Effector memory CD8-positive, alpha-beta T cell (primary cell): ENCODE data around the gene PDZD2.
"Not testable (repeated sequence)": the region's sequence is repeated elsewhere in the genome, so short reads cannot be mapped to it uniquely, and the experiment has no call there.

Source experiments
- ATAC-seq: fragments of 150-1000 bp; cut with Tn5 transposase; replicated peaks from 2 replicates; pipeline ENCODE4 v1.10.0; 2021; ENCODE audit warnings: mild to moderate bottlenecking, moderate library complexity
- DNase-seq, 3 experiments: peaks; one replicate each; pipeline ENCODE4 v3.0.0; 2021
- H3K27ac Mint-ChIP-seq, 2 donors: one replicate each; pipeline ENCODE4 v1.8.0; 2022; ENCODE audit warnings: mild to moderate bottlenecking in 2 of 2, mixed read lengths in 2 of 2, moderate library complexity in 2 of 2
- H3K27me3 Mint-ChIP-seq, 2 donors: one replicate each; pipeline ENCODE4 v1.8.0; 2022; ENCODE audit warnings: mixed read lengths in 2 of 2
- H3K36me3 Mint-ChIP-seq: one replicate; pipeline ENCODE4 v1.8.0; 2022; ENCODE audit warnings: mild to moderate bottlenecking, moderate library complexity, mixed read lengths; ENCODE audit not compliant: insufficient read depth
- H3K4me1 Mint-ChIP-seq, 2 donors: one replicate each; pipeline ENCODE4 v1.8.0; 2022; ENCODE audit warnings: low read depth in 2 of 2, mixed read lengths in 2 of 2
- H3K4me3 Mint-ChIP-seq, 2 donors: one replicate each; pipeline ENCODE4 v1.8.0; 2022; ENCODE audit warnings: mild to moderate bottlenecking in 2 of 2, mixed read lengths in 2 of 2, moderate library complexity in 2 of 2
- H3K9me3 Mint-ChIP-seq, 2 donors: one replicate each; pipeline ENCODE4 v1.8.0; 2022; ENCODE audit warnings: mixed read lengths in 2 of 2

PDZD2 gene

DNA sequence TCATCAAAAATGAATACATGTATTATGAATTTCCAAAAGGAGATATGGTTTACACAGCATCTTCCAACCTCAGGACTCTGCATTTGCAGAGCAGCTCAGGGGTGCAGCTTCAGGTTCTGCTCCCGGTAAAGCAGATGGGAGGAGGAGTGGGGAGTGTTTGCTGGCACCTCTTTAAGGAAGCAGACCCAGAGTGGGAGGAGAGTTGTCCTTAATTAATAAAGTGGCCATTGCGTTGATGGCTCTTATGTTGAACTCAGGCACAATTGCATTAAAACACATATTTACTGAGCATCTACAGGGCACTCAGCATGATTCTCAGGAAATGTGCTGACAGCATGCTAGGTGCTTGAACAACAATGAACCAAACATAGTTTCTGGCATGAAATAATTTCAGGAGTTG is 121.0 kb downstream of the PDZD2 start:
- Mint-ChIP-seq H3K9me3 (peaks cover 0 to 1% of the 10 kb centered on the region in 2 donors), H3K27me3 (peaks cover 8 to 13% of the 10 kb centered on the region in 2 donors), H3K27ac (no peak overlapping the region), H3K4me3 (no peak overlapping the region), H3K36me3 (no peaks in the 10 kb centered on the region), H3K4me1 (peaks cover 0 to 2% of the 10 kb centered on the region in 2 donors)
- no peak for DNase-seq
- no peak for ATAC-seq

DNA sequence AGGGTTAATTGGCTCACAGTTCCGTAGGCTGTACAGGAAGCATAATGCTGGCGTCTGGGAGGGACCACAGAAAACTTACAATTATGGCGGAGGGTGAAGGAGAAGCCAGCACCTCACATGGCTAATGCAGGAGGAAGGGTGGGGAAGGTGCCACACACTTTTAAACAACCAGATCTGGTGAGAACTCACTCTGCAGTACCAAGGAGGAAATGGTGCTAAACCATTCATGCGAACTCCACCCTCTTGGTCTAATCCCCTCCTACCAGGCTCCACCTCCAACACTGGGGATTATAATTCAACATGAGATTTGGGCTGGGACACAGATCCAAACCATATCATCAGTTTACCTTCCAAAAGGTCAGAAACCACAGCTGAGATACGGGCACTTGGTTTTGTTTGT is 122.9 kb downstream of the PDZD2 start:
- Mint-ChIP-seq H3K36me3 (no peaks in the 10 kb centered on the region), H3K4me3 (no peak overlapping the region), H3K9me3 (peaks cover 0 to 1% of the 10 kb centered on the region in 2 donors), H3K4me1 (peaks cover 0 to 2% of the 10 kb centered on the region in 2 donors), H3K27me3 (peaks cover 0 to 5% of the 10 kb centered on the region in 2 donors), H3K27ac (no peak overlapping the region)
- no peak for DNase-seq
- no peak for ATAC-seq

DNA sequence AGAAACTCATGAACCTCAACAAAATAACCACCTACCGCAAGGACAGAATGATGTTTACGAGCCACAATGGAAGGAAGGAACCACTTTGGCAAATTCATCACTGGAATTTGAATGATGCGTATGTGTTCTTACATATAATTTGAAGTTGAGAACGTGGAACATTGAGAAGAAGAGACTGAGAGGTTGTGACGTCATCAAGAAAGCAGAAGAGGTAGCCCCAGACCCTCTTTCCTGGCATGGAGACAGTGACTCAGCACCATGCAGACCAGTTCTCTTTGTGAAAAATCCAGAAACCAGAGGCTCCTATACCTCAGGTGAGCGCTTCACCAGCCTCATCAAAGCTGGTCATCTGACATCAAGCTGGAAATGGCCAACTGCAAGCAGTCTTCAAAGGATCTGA is 124.5 kb downstream of the PDZD2 start:
- ATAC-seq = no peak
- no peak for DNase-seq
- Mint-ChIP-seq H3K9me3 (peaks cover 0 to 1% of the 10 kb centered on the region in 2 donors), H3K4me1 (peaks cover 0 to 2% of the 10 kb centered on the region in 2 donors), H3K36me3 (no peaks in the 10 kb centered on the region), H3K27ac (no peak overlapping the region), H3K27me3 (peaks cover 0 to 5% of the 10 kb centered on the region in 2 donors), H3K4me3 (no peak overlapping the region)

- H3K36me3 Mint-ChIP-seq, ATAC-seq, H3K9me3 Mint-ChIP-seq, DNase-seq, H3K27ac Mint-ChIP-seq, H3K4me3 Mint-ChIP-seq, H3K27me3 Mint-ChIP-seq, H3K4me1 Mint-ChIP-seq: not testable (repeated sequence)
These were observed 125.8 kb downstream of the PDZD2 start for GRCh38 chr5:31764687-31765086.

GRCh38 chr5:31767335-31768031 is 128.6 kb downstream of the PDZD2 start:
- Mint-ChIP-seq H3K4me3 (no peak overlapping the region), H3K36me3 (no peaks in the 10 kb centered on the region), H3K9me3 (no peaks in the 10 kb centered on the region), H3K27me3 (peaks cover 0 to 5% of the 10 kb centered on the region in 2 donors), H3K4me1 (peaks cover 1 to 8% of the 10 kb centered on the region in 2 donors), H3K27ac (no peak overlapping the region)
- ATAC-seq (no peak), DNase-seq (no peak)

- H3K4me1 Mint-ChIP-seq = peaks cover 1 to 8% of the 10 kb centered on the region in 2 donors
These were observed 129.1 kb downstream of the PDZD2 start for GRCh38 chr5:31768046-31768445.

DNA sequence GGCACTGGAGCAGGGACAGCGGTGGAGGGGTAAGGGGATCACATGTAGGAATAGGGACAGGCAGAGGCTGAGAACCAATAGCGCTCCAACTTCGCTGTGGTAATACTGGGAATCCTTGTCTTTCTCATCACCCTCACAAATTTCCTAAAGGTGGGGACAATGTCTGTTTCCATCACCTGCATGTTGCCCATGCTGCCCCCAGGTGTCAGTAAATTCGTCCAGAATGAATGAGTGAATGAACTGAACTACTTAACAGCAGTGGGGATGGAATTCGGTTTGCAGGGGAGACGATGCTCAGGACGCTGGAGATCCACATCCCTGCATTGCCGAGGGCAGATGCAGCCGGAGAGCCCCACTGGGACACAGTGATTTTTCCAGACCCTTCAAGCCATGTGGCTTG is 129.9 kb downstream of the PDZD2 start:
- H3K4me3 Mint-ChIP-seq = no peak overlapping the region
- no peaks in the 10 kb centered on the region for H3K9me3 Mint-ChIP-seq
- peaks cover 1 to 8% of the 10 kb centered on the region in 2 donors for H3K4me1 Mint-ChIP-seq
- peaks cover 0 to 5% of the 10 kb centered on the region in 2 donors for H3K27me3 Mint-ChIP-seq
- no peaks in the 10 kb centered on the region for H3K36me3 Mint-ChIP-seq
- ATAC-seq = no peak
- DNase-seq = no peak
- H3K27ac Mint-ChIP-seq = no peak overlapping the region

More at GRCh38 chr5:31768046-31768445, 129.1 kb downstream of the PDZD2 start:
- H3K9me3 Mint-ChIP-seq = no peaks in the 10 kb centered on the region
- H3K27me3 Mint-ChIP-seq = peaks cover 0 to 5% of the 10 kb centered on the region in 2 donors
- DNase-seq (no peak), ATAC-seq (no peak)
- no peak overlapping the region for H3K4me3 Mint-ChIP-seq
- H3K27ac Mint-ChIP-seq = no peak overlapping the region
- H3K36me3 Mint-ChIP-seq = no peaks in the 10 kb centered on the region

DNA sequence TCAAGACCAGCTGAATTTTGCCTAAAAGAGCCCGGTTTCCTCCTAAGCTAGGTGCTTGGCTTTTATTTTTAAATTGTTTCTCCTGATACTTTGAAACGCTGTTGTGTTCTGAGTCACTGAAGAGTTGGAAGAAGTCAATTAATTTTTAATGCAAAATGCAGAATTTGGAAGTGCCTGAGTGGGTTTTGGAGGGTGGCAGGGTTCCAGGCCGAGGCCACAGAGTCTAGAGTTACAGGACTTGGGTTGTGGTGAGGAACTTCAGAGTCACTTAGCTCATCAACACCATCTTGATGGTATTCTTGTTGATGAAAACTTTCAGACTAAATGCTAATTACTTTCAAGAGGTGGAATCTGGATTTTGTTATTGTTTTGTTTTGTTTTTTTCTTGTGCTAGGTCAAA is 130.6 kb downstream of the PDZD2 start:
- Mint-ChIP-seq H3K27ac (peak overlapping the region; percentile 35 to 67), H3K4me3 (no peak overlapping the region)
- DNase-seq = no peak

DNA sequence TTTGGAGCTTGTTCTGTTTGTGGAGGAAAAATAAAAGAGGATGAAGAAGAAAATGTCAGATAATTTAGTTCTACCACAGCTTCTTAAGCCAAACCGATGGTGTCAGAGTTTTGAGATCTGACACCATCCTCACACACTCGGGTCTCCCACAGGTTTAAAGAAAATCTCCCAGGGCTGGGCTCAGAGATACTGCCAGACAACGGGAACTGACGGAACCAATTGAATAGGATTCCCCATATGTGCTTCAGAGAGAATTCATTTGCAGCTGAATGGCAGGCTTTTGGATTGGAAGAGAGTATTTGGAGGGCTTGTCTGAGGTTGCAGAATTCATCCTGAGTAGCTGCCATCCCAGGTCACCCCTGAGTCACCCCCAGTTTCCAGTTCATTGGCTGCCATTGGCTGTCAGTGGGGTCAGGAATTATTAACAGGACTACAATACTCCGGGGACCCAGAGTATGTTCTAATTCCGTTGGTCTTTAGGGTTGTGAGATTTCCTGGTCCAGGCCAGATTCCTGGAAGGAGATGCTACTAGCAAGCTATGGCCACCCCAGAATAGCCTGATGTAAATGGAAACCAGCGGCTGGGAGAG is 131.3 kb downstream of the PDZD2 start:
- Mint-ChIP-seq H3K9me3 (no peaks in the 10 kb centered on the region), H3K4me3 (no peak overlapping the region), H3K4me1 (peaks cover 1 to 8% of the 10 kb centered on the region in 2 donors), H3K36me3 (no peaks in the 10 kb centered on the region), H3K27ac (no peak overlapping the region), H3K27me3 (no peaks in the 10 kb centered on the region)
- ATAC-seq (no peak), DNase-seq (no peak)

More for the DNA sequence above, 130.6 kb downstream of the PDZD2 start:
- no peak for ATAC-seq
- Mint-ChIP-seq H3K9me3 (no peaks in the 10 kb centered on the region), H3K36me3 (no peaks in the 10 kb centered on the region), H3K4me1 (peaks cover 1 to 8% of the 10 kb centered on the region in 2 donors), H3K27me3 (peaks cover 0 to 3% of the 10 kb centered on the region in 2 donors)

DNA sequence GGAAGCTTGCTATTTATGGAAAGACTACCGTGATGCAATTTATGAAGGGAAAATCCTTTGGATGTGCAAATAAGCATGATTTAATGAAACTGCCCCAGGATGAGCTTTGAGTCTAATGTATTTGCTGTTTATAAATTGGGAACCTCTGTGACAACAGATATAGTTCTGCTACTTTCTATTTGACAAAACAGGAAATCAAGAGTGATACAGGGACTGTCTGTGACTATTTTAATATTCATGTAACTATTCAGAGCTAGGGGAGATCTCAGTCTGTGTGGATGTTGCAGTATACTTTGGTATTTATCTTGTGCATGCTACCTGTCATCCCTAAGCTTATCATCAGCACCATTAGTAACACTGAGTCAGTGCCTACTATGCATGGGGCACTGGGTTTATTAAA is 132.1 kb downstream of the PDZD2 start:
- Mint-ChIP-seq H3K27ac (no peak overlapping the region), H3K27me3 (no peaks in the 10 kb centered on the region), H3K4me1 (peaks cover 1 to 8% of the 10 kb centered on the region in 2 donors), H3K4me3 (no peak overlapping the region), H3K9me3 (no peaks in the 10 kb centered on the region), H3K36me3 (no peaks in the 10 kb centered on the region)
- DNase-seq (no peak), ATAC-seq (no peak)

DNA sequence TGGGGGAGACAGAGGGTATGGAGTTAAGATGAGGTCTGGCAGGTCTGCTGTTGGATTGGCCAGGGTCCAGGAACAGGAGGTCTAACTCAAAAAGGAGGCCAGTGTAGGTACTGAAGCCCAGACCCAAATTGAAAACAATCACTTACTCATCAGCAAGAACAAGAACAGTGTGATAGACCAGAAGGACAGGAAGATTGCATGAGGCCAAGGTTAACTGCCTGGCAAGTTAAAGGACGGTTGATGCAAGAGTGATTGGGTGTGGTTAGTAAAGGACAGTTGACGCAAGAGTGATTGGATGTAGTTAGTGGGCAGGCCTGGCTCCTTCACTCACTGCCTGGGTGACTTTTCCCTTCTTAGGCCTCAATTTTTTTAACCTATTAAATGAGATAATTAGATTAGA is 132.6 kb downstream of the PDZD2 start:
- no peaks in the 10 kb centered on the region for H3K36me3 Mint-ChIP-seq
- peaks cover 1 to 8% of the 10 kb centered on the region in 2 donors for H3K4me1 Mint-ChIP-seq
- H3K27me3 Mint-ChIP-seq = no peaks in the 10 kb centered on the region
- H3K4me3 Mint-ChIP-seq = no peak overlapping the region
- no peak for DNase-seq
- H3K27ac Mint-ChIP-seq = no peak overlapping the region
- no peak for ATAC-seq
- no peaks in the 10 kb centered on the region for H3K9me3 Mint-ChIP-seq

DNA sequence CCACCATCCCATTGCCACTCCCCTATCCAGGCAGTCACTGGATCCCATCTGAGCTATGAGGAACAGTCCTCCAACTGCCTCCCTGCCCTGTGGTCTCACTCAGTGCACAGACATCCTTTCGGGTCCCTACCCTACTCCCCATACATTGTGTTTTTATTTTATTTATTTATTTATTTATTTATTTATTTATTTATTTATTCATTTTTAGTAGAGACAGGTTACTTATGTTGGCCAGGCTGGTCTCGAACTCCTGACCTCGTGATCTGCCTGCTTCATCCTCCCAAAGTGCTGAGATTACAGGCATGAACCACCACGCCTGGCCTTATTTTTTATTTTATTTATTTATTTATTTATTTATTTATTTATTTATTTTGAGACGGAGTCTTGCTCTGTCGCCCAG is 137.4 kb downstream of the PDZD2 start:
- not testable (repeated sequence) for H3K4me3 Mint-ChIP-seq, H3K27ac Mint-ChIP-seq, H3K36me3 Mint-ChIP-seq, DNase-seq, ATAC-seq, H3K9me3 Mint-ChIP-seq, H3K27me3 Mint-ChIP-seq, H3K4me1 Mint-ChIP-seq

DNA sequence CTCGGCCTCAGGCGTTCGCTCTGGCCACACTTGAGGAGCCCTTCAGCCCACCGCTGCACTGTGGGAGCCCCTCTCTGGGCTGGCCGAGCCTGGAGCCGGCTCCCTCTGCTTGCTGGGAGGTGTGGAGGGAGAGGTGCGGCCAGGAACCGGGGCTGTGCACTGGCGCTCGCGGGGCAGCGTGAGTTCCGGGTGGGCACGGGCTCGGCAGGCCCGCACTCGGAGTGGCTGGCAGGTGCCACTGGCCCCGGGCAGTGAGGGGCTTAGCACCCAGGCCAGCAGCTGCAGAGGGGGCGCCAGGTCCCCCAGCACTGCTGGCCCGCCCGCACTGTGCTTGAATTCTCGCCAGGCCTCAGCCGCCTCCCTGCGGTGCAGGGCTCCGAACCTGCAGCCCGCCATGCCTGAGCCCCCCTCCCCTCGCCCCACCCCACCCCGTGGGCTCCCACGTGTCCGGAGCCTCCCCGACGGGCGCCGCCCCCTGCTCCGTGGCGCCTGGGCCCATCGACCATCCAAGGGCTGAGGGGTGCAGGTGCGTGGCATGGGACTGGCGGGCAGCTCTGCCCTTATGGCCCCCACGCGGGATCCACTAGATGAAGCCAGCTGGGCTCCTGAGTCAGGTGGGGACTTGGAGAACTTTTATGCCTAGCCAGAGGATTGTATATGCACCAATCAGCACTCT is 138.2 kb downstream of the PDZD2 start:
- DNase-seq = no peak
- no peak overlapping the region for H3K4me3 Mint-ChIP-seq
- H3K27ac Mint-ChIP-seq = no peak overlapping the region
- H3K27me3 Mint-ChIP-seq = no peaks in the 10 kb centered on the region
- H3K4me1 Mint-ChIP-seq = peaks cover 0 to 12% of the 10 kb centered on the region in 2 donors
- no peaks in the 10 kb centered on the region for H3K9me3 Mint-ChIP-seq
- H3K36me3 Mint-ChIP-seq = peaks cover 2% of the 10 kb centered on the region
- ATAC-seq = no peak

DNA sequence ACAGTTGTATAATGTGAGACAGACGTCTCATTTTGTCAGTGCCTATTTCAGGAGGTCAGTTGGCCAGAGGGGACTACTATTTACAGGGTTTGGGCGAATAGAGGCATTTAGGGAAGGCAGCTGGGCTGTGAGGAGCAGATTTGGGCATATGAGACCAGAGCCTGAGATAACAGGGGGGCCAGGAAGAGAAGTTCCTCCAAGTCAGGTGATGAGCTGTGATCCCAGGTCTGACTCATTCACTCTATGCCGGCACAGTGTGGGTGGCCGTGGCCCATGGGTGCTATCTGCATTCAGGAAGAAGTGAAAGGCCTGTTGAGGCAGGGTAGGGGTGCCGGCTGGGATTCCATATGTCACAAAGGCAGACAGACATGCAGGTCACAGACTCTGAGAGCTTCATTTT is 142.8 kb downstream of the PDZD2 start:
- ATAC-seq (no peak), DNase-seq (no peak)
- H3K27me3 Mint-ChIP-seq = peaks cover 0 to 16% of the 10 kb centered on the region in 2 donors
- no peaks in the 10 kb centered on the region for H3K9me3 Mint-ChIP-seq
- H3K4me3 Mint-ChIP-seq = no peak overlapping the region
- peaks cover 0 to 12% of the 10 kb centered on the region in 2 donors for H3K4me1 Mint-ChIP-seq
- H3K27ac Mint-ChIP-seq = no peak overlapping the region
- peaks cover 2% of the 10 kb centered on the region for H3K36me3 Mint-ChIP-seq
